PC-3 (cell line): ENCODE data around the gene STAC3.

Source experiments
- EZH2phosphoT487 ChIP-seq: fragments of 300-600 bp; sonication (generic); IDR thresholded peaks from 2 replicates; pipeline ENCODE4 v1.6.1; 2018; ENCODE audit warnings: mild to moderate bottlenecking, antibody characterized with exemption, low read length, borderline replicate concordance
- TF ChIP-seq, protein P1 (sequence below): fragments of 300-600 bp; sonication (generic); conservative IDR thresholded peaks from 2 replicates; pipeline ENCODE4 v1.5.1; 2017; ENCODE audit warnings: antibody characterized with exemption, low read depth, mild to moderate bottlenecking, low read length

DNA sequence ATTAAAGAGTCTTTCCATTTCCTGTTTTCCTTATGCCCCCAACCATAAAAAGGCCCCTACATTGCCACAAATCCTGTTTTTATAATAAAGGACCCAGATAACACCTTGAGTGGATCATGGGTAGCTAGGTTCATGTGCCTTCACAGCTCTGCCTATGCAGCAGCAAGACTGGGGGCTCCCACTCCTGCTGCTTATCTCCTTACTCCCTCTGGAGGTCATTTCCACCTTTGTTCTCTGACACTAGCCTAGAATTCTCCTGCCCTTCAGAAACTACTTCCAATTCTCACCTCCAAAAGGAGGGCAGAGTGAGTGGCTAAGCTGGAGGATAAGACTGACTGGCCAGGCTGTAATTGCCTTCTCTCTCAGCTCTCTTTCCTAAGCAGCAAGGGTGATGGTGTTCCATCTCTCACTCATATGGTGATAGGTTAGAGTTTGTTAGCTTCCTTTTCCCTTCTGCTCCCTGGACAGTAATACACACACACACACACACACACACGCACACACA is 20.0 kb upstream of the STAC3 start:
- TF ChIP-seq, protein P1, sequence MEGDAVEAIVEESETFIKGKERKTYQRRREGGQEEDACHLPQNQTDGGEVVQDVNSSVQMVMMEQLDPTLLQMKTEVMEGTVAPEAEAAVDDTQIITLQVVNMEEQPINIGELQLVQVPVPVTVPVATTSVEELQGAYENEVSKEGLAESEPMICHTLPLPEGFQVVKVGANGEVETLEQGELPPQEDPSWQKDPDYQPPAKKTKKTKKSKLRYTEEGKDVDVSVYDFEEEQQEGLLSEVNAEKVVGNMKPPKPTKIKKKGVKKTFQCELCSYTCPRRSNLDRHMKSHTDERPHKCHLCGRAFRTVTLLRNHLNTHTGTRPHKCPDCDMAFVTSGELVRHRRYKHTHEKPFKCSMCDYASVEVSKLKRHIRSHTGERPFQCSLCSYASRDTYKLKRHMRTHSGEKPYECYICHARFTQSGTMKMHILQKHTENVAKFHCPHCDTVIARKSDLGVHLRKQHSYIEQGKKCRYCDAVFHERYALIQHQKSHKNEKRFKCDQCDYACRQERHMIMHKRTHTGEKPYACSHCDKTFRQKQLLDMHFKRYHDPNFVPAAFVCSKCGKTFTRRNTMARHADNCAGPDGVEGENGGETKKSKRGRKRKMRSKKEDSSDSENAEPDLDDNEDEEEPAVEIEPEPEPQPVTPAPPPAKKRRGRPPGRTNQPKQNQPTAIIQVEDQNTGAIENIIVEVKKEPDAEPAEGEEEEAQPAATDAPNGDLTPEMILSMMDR: no peak; the same call in 1 of the 2 replicates
- no peak for TF ChIP-seq EZH2phosphoT487
